Dermis microvascular lymphatic vessel endothelial cell (primary cell): ENCODE results near the gene NCAPD3. TPM values are rescaled to one million over a fixed set of nuclear protein-coding genes. Genes with fewer than 3 reads are reported as not detected.

ENCODE experiments used
- DNase-seq, 2 donors: peaks; one replicate each; pipeline versions ENCODE4 v3.0.0 to v3.0.0-alpha.2; 2010; ENCODE audit warnings: low read depth in 2 of 2
- total RNA-seq: library from RNA; depleted of rRNA; stranded (reverse); fragments of >200 nt; gene quantifications from 2 replicates; pipeline ENCODE4 v1.2.1, GENCODE V29; 2014

The NCAPD3 gene
- total RNA-seq, 1 donor from 2014 or later = 19.0 TPM

GRCh38 chr11:134252346-134253187, 28.8 kb upstream of the NCAPD3 start:
- no peak for DNase-seq

- DNase-seq = no peak
These were observed 26.9 kb upstream of the NCAPD3 start for GRCh38 chr11:134250675-134251074.

- DNase-seq = no peak
These were observed 26.5 kb upstream of the NCAPD3 start for GRCh38 chr11:134250246-134250645.

GRCh38 chr11:134248910-134249480, 25.2 kb upstream of the NCAPD3 start:
- DNase-seq = no peak

GRCh38 chr11:134246678-134247077, 22.9 kb upstream of the NCAPD3 start:
- no peak for DNase-seq

GRCh38 chr11:134246100-134246499, 22.3 kb upstream of the NCAPD3 start:
- DNase-seq = no peak

GRCh38 chr11:134245434-134245833, 21.7 kb upstream of the NCAPD3 start:
- no peak for DNase-seq

GRCh38 chr11:134244593-134244992, 20.8 kb upstream of the NCAPD3 start:
- DNase-seq = peak in 1 of 2 donors; percentile 57

- DNase-seq = no peak
These were observed 20.1 kb upstream of the NCAPD3 start for GRCh38 chr11:134243913-134244312.

GRCh38 chr11:134242376-134242775, 18.6 kb upstream of the NCAPD3 start:
- no peak for DNase-seq

- no peak for DNase-seq
These were observed 16.8 kb upstream of the NCAPD3 start for GRCh38 chr11:134240592-134240991.

GRCh38 chr11:134238956-134239355, 15.2 kb upstream of the NCAPD3 start:
- no peak for DNase-seq

GRCh38 chr11:134237557-134237922, 13.8 kb upstream of the NCAPD3 start:
- no peak for DNase-seq

- DNase-seq = no peak
These were observed 13.2 kb upstream of the NCAPD3 start for GRCh38 chr11:134236834-134237556.

- peak in 1 of 2 donors; percentile 15 for DNase-seq
These were observed 11.6 kb upstream of the NCAPD3 start for GRCh38 chr11:134235399-134235798.

- no peak for DNase-seq
These were observed 10.0 kb upstream of the NCAPD3 start for GRCh38 chr11:134233729-134234179.

- no peak for DNase-seq
These were observed 8.3 kb upstream of the NCAPD3 start for GRCh38 chr11:134231958-134232659.

GRCh38 chr11:134230339-134230738, 6.6 kb upstream of the NCAPD3 start:
- DNase-seq = peak in 1 of 2 donors; percentile 37

- DNase-seq = no peak
These were observed 5.5 kb upstream of the NCAPD3 start for GRCh38 chr11:134229126-134229790.

- DNase-seq = no peak
These were observed 4.9 kb upstream of the NCAPD3 start for GRCh38 chr11:134228625-134229024.

- no peak for DNase-seq
These were observed 3.1 kb upstream of the NCAPD3 start for GRCh38 chr11:134226806-134227325.
